Kidney (tissue), 14 donors: Measurements from ENCODE around the gene SAFB. TPM values are rescaled to one million over a fixed set of nuclear protein-coding genes. Genes with fewer than 3 reads are reported as not detected.
A peak's percentile ranks its signal among the peaks of the same experiment; 100 is the strongest.
"Not testable (repeated sequence)": the region's sequence is repeated elsewhere in the genome, so short reads cannot be mapped to it uniquely, and the experiment has no call there.

Experiments used
- DNase-seq, 5 donors: peaks; one replicate each; pipeline ENCODE4 v3.0.0-alpha.2; 2013 to 2020
- FAIRE-seq: peaks from 2 replicates; lab custom pipeline; 2012; peaks lifted over from hg19 to GRCh38; lab: Jason Lieb, UNC
- H3K27ac ChIP-seq, 2 donors: one replicate each; pipeline ENCODE4 v1.7.0; 2013; ENCODE audit warnings: low read depth in 2 of 2, low read length in 2 of 2, inconsistent platforms in 1 of 2
- H3K27me3 ChIP-seq: one replicate; pipeline ENCODE4 v1.7.1; 2013; ENCODE audit warnings: low read length, inconsistent platforms; ENCODE audit not compliant: control insufficient read depth, insufficient read depth
- H3K36me3 ChIP-seq, 3 donors: one replicate each; pipeline versions ENCODE4 v1.7.0 to v1.7.1; 2013; ENCODE audit warnings: low read length in 3 of 3, control low read depth in 1 of 3, inconsistent platforms in 1 of 3; ENCODE audit not compliant: insufficient read depth in 3 of 3, control insufficient read depth in 2 of 3
- H3K4me1 ChIP-seq, 3 donors: one replicate each; pipeline versions ENCODE4 v1.7.0 to v1.7.1; 2013; ENCODE audit warnings: low read length in 3 of 3, inconsistent platforms in 1 of 3, low read depth in 1 of 3; ENCODE audit not compliant: control insufficient read depth in 2 of 3, insufficient read depth in 2 of 3
- H3K4me3 ChIP-seq, 3 donors: one replicate each; pipeline versions ENCODE4 v1.7.0 to v1.8.1; 2013; ENCODE audit warnings: low read length in 3 of 3, control low read depth in 1 of 3, inconsistent platforms in 1 of 3
- H3K9ac ChIP-seq, 3 donors: one replicate each; pipeline versions ENCODE4 v1.7.0 to v1.7.1; 2013; ENCODE audit warnings: low read length in 3 of 3, control low read depth in 1 of 3, inconsistent platforms in 1 of 3
- H3K9me3 ChIP-seq, 3 donors: one replicate each; pipeline versions ENCODE4 v1.7.0 to v1.7.1; 2013; ENCODE audit warnings: low read length in 3 of 3, control low read depth in 1 of 3, inconsistent platforms in 1 of 3; ENCODE audit not compliant: control insufficient read depth in 2 of 3, insufficient read depth in 1 of 3
- intact Hi-C: fragments of 100-400 bp; cut with DNase I; formaldehyde crosslinking; loops from one replicate; pipeline ENCODE4 v1.11.1; 2022
- polyA plus RNA-seq: library from polyadenylated mRNA; stranded (reverse); fragments of 350-450 nt; fragmentation: Illumina TruSeq; extraction: RNeasy Lipid Tissue Mini Kit (QIAGEN cat#74804); gene quantifications from one replicate; pipeline ENCODE4 v1.2.3, GENCODE V29; 2014; ENCODE audit warnings: low read depth, low replicate concordance; ENCODE audit not compliant: insufficient read depth
- total RNA-seq: library from RNA; stranded (reverse); fragmentation: NEBNext Ultra II Directional; extraction: Animal tissue kit (Norgen Biotek cat#: 25700); gene quantifications from one replicate; pipeline ENCODE4 v1.2.1, GENCODE V29; 2021
- TF ChIP-seq, protein P1 (sequence below): IDR thresholded peaks from 3 replicates; pipeline ENCODE4 v1.5.1; 2012; ENCODE audit warnings: mild to moderate bottlenecking, moderate library complexity, borderline replicate concordance; ENCODE audit not compliant: insufficient read depth; ENCODE audit errors: extremely low read depth
- donor health status: control.
- donor health status: control.
- donor health status: control.
- donor health status: control.
- donor health status: control.
- donor health status: DM: yes; HTN: yes; CAD: no.
- donor health status: Normal renal cell carcinoma (clear cell type).

The SAFB gene
- total and polyA plus RNA-seq, 2 donors from 2014 or later: 35.0 to 88.6 TPM

DNA sequence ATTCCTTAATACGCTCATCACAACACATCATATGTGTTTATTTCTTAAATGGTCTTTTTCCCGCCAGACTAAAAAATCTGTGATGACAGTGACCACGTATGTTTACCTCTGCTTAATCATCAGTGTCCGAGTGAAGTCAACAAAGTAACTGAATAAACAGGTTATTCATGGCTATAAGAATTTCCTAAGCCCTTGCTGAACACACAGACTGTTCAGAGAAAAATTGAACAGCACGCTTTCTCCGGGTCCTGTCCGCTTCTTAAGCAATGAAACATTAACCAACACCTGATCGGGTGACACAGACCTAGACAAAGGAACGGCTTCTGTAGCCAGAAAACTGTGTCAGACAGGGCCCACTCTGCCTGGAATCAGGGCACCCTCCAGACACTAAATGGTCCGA is 14.6 kb upstream of the SAFB start:
- H3K4me1 ChIP-seq: peaks cover 0 to 22% (median 13%) of the 10 kb centered on the region in 3 donors
- TF ChIP-seq, protein P1, sequence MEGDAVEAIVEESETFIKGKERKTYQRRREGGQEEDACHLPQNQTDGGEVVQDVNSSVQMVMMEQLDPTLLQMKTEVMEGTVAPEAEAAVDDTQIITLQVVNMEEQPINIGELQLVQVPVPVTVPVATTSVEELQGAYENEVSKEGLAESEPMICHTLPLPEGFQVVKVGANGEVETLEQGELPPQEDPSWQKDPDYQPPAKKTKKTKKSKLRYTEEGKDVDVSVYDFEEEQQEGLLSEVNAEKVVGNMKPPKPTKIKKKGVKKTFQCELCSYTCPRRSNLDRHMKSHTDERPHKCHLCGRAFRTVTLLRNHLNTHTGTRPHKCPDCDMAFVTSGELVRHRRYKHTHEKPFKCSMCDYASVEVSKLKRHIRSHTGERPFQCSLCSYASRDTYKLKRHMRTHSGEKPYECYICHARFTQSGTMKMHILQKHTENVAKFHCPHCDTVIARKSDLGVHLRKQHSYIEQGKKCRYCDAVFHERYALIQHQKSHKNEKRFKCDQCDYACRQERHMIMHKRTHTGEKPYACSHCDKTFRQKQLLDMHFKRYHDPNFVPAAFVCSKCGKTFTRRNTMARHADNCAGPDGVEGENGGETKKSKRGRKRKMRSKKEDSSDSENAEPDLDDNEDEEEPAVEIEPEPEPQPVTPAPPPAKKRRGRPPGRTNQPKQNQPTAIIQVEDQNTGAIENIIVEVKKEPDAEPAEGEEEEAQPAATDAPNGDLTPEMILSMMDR: no peak
- no peak for FAIRE-seq
- H3K36me3 ChIP-seq: peaks cover 14 to 64% (median 55%) of the 10 kb centered on the region in 3 donors
- no peak overlapping the region for H3K9ac ChIP-seq
- H3K27ac ChIP-seq: peak overlapping the region in 1 of 2 donors; percentile 18
- intact Hi-C loops: no loop called here
- no peaks in the 10 kb centered on the region for H3K9me3 ChIP-seq
- no peak for DNase-seq
- no peak overlapping the region for H3K4me3 ChIP-seq
- no peaks in the 10 kb centered on the region for H3K27me3 ChIP-seq

DNA sequence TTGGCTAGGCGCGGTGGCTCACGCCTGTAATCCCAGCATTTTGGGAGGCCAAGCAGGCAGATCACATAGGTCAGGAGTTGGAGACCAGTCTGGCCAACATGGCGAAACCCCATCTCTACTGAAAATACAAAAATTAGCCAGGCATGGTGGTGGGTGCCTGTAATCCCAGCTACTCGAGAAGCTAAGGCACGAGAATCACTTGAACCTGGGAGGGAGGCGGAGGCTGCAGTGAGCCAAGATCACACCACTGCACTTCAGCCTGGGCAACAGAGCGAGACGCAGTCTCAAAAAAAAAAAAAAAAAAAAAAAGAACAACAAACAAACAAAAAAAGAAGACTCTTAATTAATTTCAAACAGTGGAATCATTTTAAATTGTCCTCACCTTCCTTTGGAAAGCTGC is 14.1 kb upstream of the SAFB start:
- intact Hi-C loops, H3K27me3 ChIP-seq, FAIRE-seq, H3K4me3 ChIP-seq, H3K9ac ChIP-seq, DNase-seq, H3K9me3 ChIP-seq: not testable (repeated sequence)
- H3K27ac ChIP-seq: peak overlapping the region in 1 of 2 donors; percentile 45
- peaks cover 15 to 64% (median 55%) of the 10 kb centered on the region in 3 donors for H3K36me3 ChIP-seq
- peaks cover 0 to 22% (median 13%) of the 10 kb centered on the region in 3 donors for H3K4me1 ChIP-seq

DNA sequence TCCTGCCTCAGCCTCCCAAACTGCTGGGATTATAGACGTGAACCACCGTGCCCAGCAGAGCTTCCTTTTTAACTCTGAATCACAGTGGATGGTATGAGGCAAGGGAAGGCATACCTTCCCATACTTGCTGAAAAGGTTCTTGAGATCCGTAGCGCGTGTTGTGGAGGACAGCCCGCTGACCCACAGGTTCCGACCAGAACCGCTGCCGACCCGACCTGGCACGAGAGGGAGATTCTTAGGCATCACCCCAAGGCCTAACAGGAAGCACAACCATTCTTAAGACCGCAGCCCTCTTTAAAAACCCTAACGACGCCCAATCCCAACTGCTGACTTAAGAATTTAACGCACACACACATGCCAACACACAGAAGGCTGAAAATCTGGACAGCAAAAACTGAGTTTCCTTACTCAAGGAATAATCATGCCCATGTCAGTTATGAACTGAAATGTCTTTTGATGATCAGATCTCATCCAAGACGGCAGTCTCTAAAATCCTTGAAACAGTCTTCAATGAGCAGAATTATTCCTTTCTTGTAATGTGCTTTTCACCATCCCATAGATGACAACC is 12.9 kb upstream of the SAFB start:
- Histone ChIP-seq H3K27ac (peak overlapping the region; percentile 39 to 58), H3K4me1 (peaks cover 0 to 22% (median 13%) of the 10 kb centered on the region in 3 donors), H3K9me3 (no peaks in the 10 kb centered on the region), H3K27me3 (no peaks in the 10 kb centered on the region), H3K36me3 (peaks cover 19 to 68% (median 52%) of the 10 kb centered on the region in 3 donors), H3K4me3 (no peak overlapping the region), H3K9ac (no peak overlapping the region)
- FAIRE-seq (no peak), DNase-seq (no peak)
- TF ChIP-seq, protein P1: no peak
- intact Hi-C loops: no loop called here

GRCh38 chr19:5612891-5613865 is 9.7 kb upstream of the SAFB start:
- no peak overlapping the region for H3K27ac ChIP-seq
- intact Hi-C loops: no loop called here
- no peak for DNase-seq

More at GRCh38 chr19:5612891-5613865, 9.7 kb upstream of the SAFB start:
- H3K27me3 ChIP-seq: no peaks in the 10 kb centered on the region
- TF ChIP-seq, protein P1: no peak
- H3K4me3 ChIP-seq: no peak overlapping the region
- no peak for FAIRE-seq
- no peak overlapping the region for H3K9ac ChIP-seq
- no peaks in the 10 kb centered on the region for H3K9me3 ChIP-seq
- peaks cover 21 to 72% (median 53%) of the 10 kb centered on the region in 3 donors for H3K36me3 ChIP-seq
- peaks cover 0 to 10% (median 9%) of the 10 kb centered on the region in 3 donors for H3K4me1 ChIP-seq
